ENCODE measurements around the gene CARMIL1.

DNA sequence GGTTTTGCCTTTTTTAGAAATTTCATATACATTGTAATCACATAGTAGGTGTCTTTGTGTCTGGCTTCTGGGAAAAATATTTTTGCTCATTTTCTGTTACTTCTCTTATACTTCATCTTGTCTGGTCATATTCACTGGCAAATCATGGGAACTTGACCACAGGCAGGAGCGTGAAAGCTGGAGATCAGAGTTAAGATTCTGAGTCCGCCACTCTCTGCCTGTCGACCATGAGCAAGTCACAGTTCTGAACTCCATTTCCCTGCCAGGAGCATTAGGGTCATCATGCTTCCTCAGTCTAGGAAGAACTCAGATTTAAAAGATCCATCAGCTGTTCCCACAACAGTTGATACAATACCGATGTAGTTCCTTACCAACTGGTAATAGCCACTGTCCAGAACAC, 360.5 kb downstream of the CARMIL1 start:
- no peak for TF ChIP-seq POLR2AphosphoS5 (IDR thresholded peaks at IDR 0.05; ENCODE audit: low read depth, low read length)
- no peak for TF ChIP-seq POLR2A (IDR thresholded peaks at IDR 0.05; ENCODE audit: low read depth, low read length)
